ENCODE measurements around the gene ISG15.
"Not testable (repeated sequence)": the region's sequence is repeated elsewhere in the genome, so short reads cannot be mapped to it uniquely, and the experiment has no call there.

Gene ISG15

GRCh38 chr1:1011396-1011949 is 1.8 kb upstream of the ISG15 start:
- Histone ChIP-seq H3K36me3 (ENCODE audit: control insufficient read depth, low read depth, low read length) (no peaks in the 10 kb centered on the region), H3K27me3 (ENCODE audit: control insufficient read depth, insufficient read depth, low read length) (peaks cover 27% of the 10 kb centered on the region), H3K27ac (ENCODE audit: low read length) (no peak overlapping the region), H3K4me1 (ENCODE audit: control insufficient read depth, low read depth, low read length) (peaks cover 11% of the 10 kb centered on the region), H3K9ac (ENCODE audit: low read length) (no peak overlapping the region), H3K4me3 (ENCODE audit: low read length) (no peak overlapping the region), H3K9me3 (ENCODE audit: control insufficient read depth, low read depth, low read length) (no peaks in the 10 kb centered on the region)

DNA sequence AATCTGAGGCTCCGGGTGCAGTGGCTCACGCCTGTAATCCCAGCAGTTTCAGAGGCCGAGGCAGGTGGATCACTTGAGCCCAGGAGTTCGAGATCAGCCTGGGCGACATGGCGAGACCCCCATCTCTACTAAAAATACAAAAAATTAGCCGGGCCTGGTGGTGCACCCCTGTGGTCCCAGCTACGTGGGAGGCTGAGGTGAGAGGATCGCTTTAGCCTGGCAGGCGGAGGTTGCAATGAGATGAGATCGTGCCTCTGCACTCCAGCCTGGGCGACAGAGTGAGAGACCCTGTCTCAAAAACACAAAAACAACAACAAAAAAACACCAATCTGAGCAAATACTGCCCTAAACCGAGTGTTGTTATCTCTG is 577 bp upstream of the ISG15 start:
- H3K27ac ChIP-seq (ENCODE audit: low read length), result not testable (repeated sequence)

DNA sequence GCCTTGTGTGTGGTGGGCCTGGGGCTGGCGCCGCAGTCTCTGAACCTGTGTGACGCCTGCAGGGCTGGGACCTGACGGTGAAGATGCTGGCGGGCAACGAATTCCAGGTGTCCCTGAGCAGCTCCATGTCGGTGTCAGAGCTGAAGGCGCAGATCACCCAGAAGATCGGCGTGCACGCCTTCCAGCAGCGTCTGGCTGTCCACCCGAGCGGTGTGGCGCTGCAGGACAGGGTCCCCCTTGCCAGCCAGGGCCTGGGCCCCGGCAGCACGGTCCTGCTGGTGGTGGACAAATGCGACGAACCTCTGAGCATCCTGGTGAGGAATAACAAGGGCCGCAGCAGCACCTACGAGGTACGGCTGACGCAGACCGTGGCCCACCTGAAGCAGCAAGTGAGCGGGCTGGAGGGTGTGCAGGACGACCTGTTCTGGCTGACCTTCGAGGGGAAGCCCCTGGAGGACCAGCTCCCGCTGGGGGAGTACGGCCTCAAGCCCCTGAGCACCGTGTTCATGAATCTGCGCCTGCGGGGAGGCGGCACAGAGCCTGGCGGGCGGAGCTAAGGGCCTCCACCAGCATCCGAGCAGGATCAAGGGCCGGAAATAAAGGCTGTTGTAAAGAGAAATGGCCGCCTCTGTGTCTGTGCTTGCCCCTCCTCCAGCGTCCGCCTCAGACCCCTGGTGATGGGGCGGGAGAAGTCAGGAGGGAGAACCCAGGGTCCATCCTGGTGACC is 788 bp downstream of the ISG15 start:
- H3K27me3 ChIP-seq (ENCODE audit: control insufficient read depth, insufficient read depth, low read length), result peaks cover 14% of the 10 kb centered on the region
- H3K4me3 ChIP-seq (ENCODE audit: low read length), result peak overlapping the region; percentile 48
- H3K36me3 ChIP-seq (ENCODE audit: control insufficient read depth, low read depth, low read length), result no peaks in the 10 kb centered on the region
- H3K27ac ChIP-seq (ENCODE audit: low read length), result no peak overlapping the region
- peak overlapping the region; percentile 26 for H3K9ac ChIP-seq (ENCODE audit: low read length)
- H3K9me3 ChIP-seq (ENCODE audit: control insufficient read depth, low read depth, low read length), result no peaks in the 10 kb centered on the region
- peaks cover 11% of the 10 kb centered on the region for H3K4me1 ChIP-seq (ENCODE audit: control insufficient read depth, low read depth, low read length)

More for the DNA sequence above, 577 bp upstream of the ISG15 start:
- not testable (repeated sequence) for H3K9me3 ChIP-seq (ENCODE audit: control insufficient read depth, low read depth, low read length); H3K36me3 ChIP-seq (ENCODE audit: control insufficient read depth, low read depth, low read length)
- Histone ChIP-seq H3K4me1 (ENCODE audit: control insufficient read depth, low read depth, low read length) (peaks cover 11% of the 10 kb centered on the region), H3K9ac (ENCODE audit: low read length) (peak overlapping the region; percentile 5), H3K27me3 (ENCODE audit: control insufficient read depth, insufficient read depth, low read length) (peaks cover 21% of the 10 kb centered on the region), H3K4me3 (ENCODE audit: low read length) (peak overlapping the region; percentile 48)

DNA sequence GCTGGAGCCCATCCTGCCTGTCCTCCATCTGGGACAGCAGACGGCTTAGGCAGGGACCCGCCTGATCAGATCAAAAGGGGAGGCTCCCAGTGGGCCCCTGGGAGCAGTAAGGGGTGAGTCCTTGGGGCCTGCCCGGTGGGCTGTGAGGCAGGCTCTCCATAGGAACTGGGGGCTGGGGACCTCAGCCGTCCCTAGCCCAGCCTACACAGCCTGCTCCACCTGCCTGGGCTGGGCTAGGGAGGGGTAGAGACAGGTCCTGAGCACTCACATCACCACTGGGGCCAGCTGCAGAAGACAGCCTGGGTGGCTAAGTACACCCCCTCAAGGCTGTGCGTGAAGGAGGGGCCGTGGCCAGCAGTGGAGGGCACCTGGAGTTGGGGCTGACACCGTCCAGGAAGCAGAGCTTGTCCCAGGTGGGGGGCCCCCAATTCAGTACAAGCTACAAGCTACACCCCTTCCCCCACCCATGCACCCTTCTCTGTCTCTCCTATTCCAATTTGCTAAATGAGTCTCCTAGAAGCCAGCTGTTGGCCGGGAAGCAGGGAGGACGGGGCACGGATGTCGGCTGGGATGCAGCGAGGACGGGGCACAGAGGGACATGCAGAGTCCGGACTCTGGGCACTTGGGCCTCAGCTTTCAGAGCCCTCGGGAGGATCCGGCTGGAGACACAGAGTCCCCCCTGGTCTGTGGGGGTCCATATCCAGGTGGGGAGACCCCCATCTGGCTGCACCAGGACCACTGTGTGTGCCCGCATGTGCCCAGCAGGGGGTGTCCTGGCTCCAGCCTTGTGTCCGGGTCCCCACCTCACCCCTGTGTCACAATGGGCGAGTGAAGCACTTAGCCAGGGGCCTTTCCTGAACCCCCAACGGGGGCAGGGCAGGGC is 1.7 kb downstream of the ISG15 start:
- H3K36me3 ChIP-seq (ENCODE audit: control insufficient read depth, low read depth, low read length), result no peaks in the 10 kb centered on the region
- no peak overlapping the region for H3K9ac ChIP-seq (ENCODE audit: low read length)
- peaks cover 11% of the 10 kb centered on the region for H3K4me1 ChIP-seq (ENCODE audit: control insufficient read depth, low read depth, low read length)
- no peak overlapping the region for H3K27ac ChIP-seq (ENCODE audit: low read length)
- peak overlapping the region; percentile 48 for H3K4me3 ChIP-seq (ENCODE audit: low read length)
- no peaks in the 10 kb centered on the region for H3K9me3 ChIP-seq (ENCODE audit: control insufficient read depth, low read depth, low read length)
- H3K27me3 ChIP-seq (ENCODE audit: control insufficient read depth, insufficient read depth, low read length), result peaks cover 14% of the 10 kb centered on the region

GRCh38 chr1:1017397-1018320 is 4.4 kb downstream of the ISG15 start:
- not testable (repeated sequence) for H3K27ac ChIP-seq (ENCODE audit: low read length); H3K4me3 ChIP-seq (ENCODE audit: low read length); H3K9ac ChIP-seq (ENCODE audit: low read length); H3K9me3 ChIP-seq (ENCODE audit: control insufficient read depth, low read depth, low read length); H3K36me3 ChIP-seq (ENCODE audit: control insufficient read depth, low read depth, low read length)
- Histone ChIP-seq H3K4me1 (ENCODE audit: control insufficient read depth, low read depth, low read length) (peaks cover 15% of the 10 kb centered on the region), H3K27me3 (ENCODE audit: control insufficient read depth, insufficient read depth, low read length) (peaks cover 19% of the 10 kb centered on the region)

- not testable (repeated sequence) for H3K9ac ChIP-seq (ENCODE audit: low read length); H3K9me3 ChIP-seq (ENCODE audit: control insufficient read depth, low read depth, low read length)
- peaks cover 15% of the 10 kb centered on the region for H3K4me1 ChIP-seq (ENCODE audit: control insufficient read depth, low read depth, low read length)
Observed at GRCh38 chr1:1018321-1018685, 5.0 kb downstream of the ISG15 start.

DNA sequence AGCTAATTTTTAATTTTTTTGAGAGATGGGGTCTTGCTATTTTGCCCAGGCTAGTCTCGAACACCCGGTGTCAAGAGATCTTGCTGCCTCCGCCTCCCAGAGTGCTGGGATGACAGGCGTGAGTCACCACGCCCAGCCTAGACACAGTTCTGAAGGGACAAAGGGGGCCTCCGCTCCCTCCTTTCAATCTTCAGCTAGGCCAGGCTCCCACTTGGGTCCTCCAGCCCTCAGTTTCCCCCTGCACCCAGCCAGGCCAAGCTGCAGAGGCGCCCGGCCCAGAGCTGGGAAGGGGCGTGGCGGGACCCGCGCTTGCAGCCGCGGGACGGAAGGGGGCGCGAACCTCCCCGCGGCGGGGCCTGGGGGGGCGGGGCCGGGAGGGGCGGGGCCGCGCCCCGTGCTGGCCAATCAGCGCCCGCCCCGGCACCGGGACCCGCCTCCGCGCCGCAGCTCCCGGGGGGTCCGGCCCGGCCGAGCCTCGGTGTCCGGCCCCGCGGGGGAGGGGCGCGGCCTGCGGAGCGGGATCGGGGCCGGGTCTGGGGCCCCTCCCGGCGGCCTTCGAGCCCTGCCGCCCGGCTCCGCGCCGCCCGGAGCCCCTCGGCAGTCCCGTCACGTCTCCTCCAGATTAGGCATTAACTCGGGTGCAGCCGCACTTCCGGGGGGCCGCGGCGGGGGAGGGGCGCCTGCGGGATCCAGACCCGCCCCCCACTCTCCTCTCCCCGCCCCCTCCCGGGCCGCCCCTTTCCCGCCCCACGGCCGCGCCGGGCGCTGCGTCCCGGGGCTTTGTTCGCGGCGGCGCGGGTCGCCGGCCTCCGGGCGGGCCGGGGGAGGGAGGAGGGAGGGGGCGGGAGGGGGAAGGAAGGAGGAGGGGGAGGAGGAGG is 6.1 kb downstream of the ISG15 start:
- Histone ChIP-seq H3K27ac (ENCODE audit: low read length) (no peak overlapping the region), H3K9me3 (ENCODE audit: control insufficient read depth, low read depth, low read length) (no peaks in the 10 kb centered on the region), H3K9ac (ENCODE audit: low read length) (no peak overlapping the region), H3K36me3 (ENCODE audit: control insufficient read depth, low read depth, low read length) (no peaks in the 10 kb centered on the region), H3K4me3 (ENCODE audit: low read length) (no peak overlapping the region), H3K4me1 (ENCODE audit: control insufficient read depth, low read depth, low read length) (peaks cover 12% of the 10 kb centered on the region), H3K27me3 (ENCODE audit: control insufficient read depth, insufficient read depth, low read length) (peaks cover 9% of the 10 kb centered on the region)

More at GRCh38 chr1:1018321-1018685, 5.0 kb downstream of the ISG15 start:
- H3K27me3 ChIP-seq (ENCODE audit: control insufficient read depth, insufficient read depth, low read length), result peaks cover 19% of the 10 kb centered on the region
- H3K36me3 ChIP-seq (ENCODE audit: control insufficient read depth, low read depth, low read length); H3K4me3 ChIP-seq (ENCODE audit: low read length); H3K27ac ChIP-seq (ENCODE audit: low read length): not testable (repeated sequence)

- Histone ChIP-seq H3K9me3 (ENCODE audit: control insufficient read depth, low read depth, low read length) (no peaks in the 10 kb centered on the region), H3K27me3 (ENCODE audit: control insufficient read depth, insufficient read depth, low read length) (peaks cover 5% of the 10 kb centered on the region), H3K9ac (ENCODE audit: low read length) (no peak within 1 kb of the TSS), H3K36me3 (ENCODE audit: control insufficient read depth, low read depth, low read length) (no peaks in the 10 kb centered on the region), H3K4me1 (ENCODE audit: control insufficient read depth, low read depth, low read length) (peaks cover 14% of the 10 kb centered on the region), H3K27ac (ENCODE audit: low read length) (no peak within 1 kb of the TSS), H3K4me3 (ENCODE audit: low read length) (peak within 1 kb of the TSS; percentile 55)
Observed at GRCh38 chr1:1020000-1020404, 6.7 kb downstream of the ISG15 start, which contains the start of gene AGRN. Gene AGRN (plus strand): TSS chr1:1020120. CDS start chr1:1020173, 53 bp downstream.

DNA sequence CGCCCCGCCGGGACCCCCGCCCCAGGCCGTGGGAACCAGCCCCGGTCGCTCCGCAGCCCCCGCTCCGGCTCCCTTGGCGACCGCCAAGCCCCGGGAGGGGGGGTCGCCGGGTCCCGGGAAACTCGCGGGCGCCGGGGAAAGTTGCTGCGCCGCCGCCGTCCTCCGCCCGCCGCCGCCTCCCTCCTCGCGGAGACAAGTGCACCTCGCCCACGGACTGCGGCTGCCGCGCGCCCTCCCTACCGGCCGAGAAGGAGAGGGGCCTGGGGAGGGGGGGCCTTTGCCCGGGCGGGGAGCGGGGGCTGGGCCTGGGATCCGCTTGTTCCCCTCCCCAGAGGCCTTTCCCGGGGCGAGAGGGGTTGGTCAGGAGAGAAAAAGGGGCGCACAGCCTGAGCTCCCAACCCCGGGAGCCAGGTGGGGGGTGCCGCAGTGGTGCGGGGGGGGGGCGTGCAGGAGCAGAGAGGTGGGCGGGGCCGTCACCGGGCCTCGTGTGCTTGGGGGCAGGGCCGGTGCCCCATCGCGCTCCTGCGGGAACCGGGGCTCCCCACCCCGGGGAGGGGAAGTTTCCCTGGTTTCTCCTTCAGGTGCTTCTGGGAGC is 7.2 kb downstream of the ISG15 start:
- H3K4me1 ChIP-seq (ENCODE audit: control insufficient read depth, low read depth, low read length), result peaks cover 15% of the 10 kb centered on the region
- H3K4me3 ChIP-seq (ENCODE audit: low read length), result peak overlapping the region; percentile 55
- H3K9ac ChIP-seq (ENCODE audit: low read length), result no peak overlapping the region
- H3K9me3 ChIP-seq (ENCODE audit: control insufficient read depth, low read depth, low read length), result no peaks in the 10 kb centered on the region
- H3K27me3 ChIP-seq (ENCODE audit: control insufficient read depth, insufficient read depth, low read length), result peaks cover 5% of the 10 kb centered on the region
- no peak overlapping the region for H3K27ac ChIP-seq (ENCODE audit: low read length)
- no peaks in the 10 kb centered on the region for H3K36me3 ChIP-seq (ENCODE audit: control insufficient read depth, low read depth, low read length)
